ENCODE measurements around the gene BGN. TPM values are rescaled to one million over a fixed set of nuclear protein-coding genes. Genes with fewer than 3 reads are reported as not detected.

The BGN gene
- not detected for total RNA-seq

- H3K36me3 Mint-ChIP-seq = no peaks in the 10 kb centered on the region
- H3K27ac Mint-ChIP-seq = no peak within 1 kb of the TSS
- no peak within 1 kb of the TSS for H3K4me3 Mint-ChIP-seq
- intact Hi-C loops (cut with micrococcal nuclease) = no loop called here
- H3K27me3 Mint-ChIP-seq = no peaks in the 10 kb centered on the region
- H3K4me1 Mint-ChIP-seq (ENCODE audit: low read depth) = peaks cover 2% of the 10 kb centered on the region
- peak; percentile 15 for DNase-seq
- ChIA-PET POLR2A (no interaction called here), CTCF (no interaction called here)
- H3K9me3 Mint-ChIP-seq = no peaks in the 10 kb centered on the region
Observed at GRCh38 chrX:153494541-153495361, at the start of gene BGN. Gene BGN (plus strand): TSS chrX:153494980. CDS start chrX:153504632, 9,652 bp downstream.

GRCh38 chrX:153445106-153445855, 49.5 kb upstream of the BGN start:
- ChIA-PET CTCF (interaction anchor here (0.9 kb wide), 1 partner anchor 94 kb away, joined by 3 read pairs; no protein-coding TSS in a partner anchor), POLR2A (no interaction called here)
- no peaks in the 10 kb centered on the region for H3K4me1 Mint-ChIP-seq (ENCODE audit: low read depth)
- H3K27ac Mint-ChIP-seq = no peak overlapping the region
- H3K4me3 Mint-ChIP-seq = no peak overlapping the region
- no peak for DNase-seq
- no peaks in the 10 kb centered on the region for H3K9me3 Mint-ChIP-seq
- intact Hi-C loops (cut with micrococcal nuclease) = no loop called here
- H3K27me3 Mint-ChIP-seq = no peaks in the 10 kb centered on the region
- no peaks in the 10 kb centered on the region for H3K36me3 Mint-ChIP-seq

- Mint-ChIP-seq H3K4me3 (no peak within 1 kb of the TSS), H3K27ac (no peak within 1 kb of the TSS), H3K9me3 (no peaks in the 10 kb centered on the region), H3K27me3 (no peaks in the 10 kb centered on the region), H3K36me3 (no peaks in the 10 kb centered on the region), H3K4me1 (ENCODE audit: low read depth) (no peaks in the 10 kb centered on the region)
- CTCF ChIA-PET = interaction anchor here (0.9 kb wide), 1 partner anchor 93 kb away, joined by 3 read pairs; no protein-coding TSS in a partner anchor
- POLR2A ChIA-PET = no interaction called here
- intact Hi-C loops (cut with micrococcal nuclease) = no loop called here
- DNase-seq = no peak
Observed at GRCh38 chrX:153445856-153446635, 48.7 kb upstream of the BGN start, which contains the start of gene TREX2. Gene TREX2 (minus strand): TSS chrX:153446056. CDS start chrX:153445430, 626 bp downstream.

GRCh38 chrX:153446636-153446936, 48.2 kb upstream of the BGN start:
- Mint-ChIP-seq H3K4me1 (ENCODE audit: low read depth) (no peaks in the 10 kb centered on the region), H3K27ac (no peak overlapping the region), H3K27me3 (no peaks in the 10 kb centered on the region), H3K36me3 (no peaks in the 10 kb centered on the region), H3K4me3 (no peak overlapping the region), H3K9me3 (no peaks in the 10 kb centered on the region)
- ChIA-PET POLR2A (no interaction called here), CTCF (interaction anchor here (0.9 kb wide), 1 partner anchor 93 kb away, joined by 3 read pairs; no protein-coding TSS in a partner anchor)
- intact Hi-C loops (cut with micrococcal nuclease) = no loop called here
- no peak for DNase-seq

GRCh38 chrX:153446950-153447580, 47.7 kb upstream of the BGN start:
- H3K27ac Mint-ChIP-seq = no peak overlapping the region
- no peak for DNase-seq
- no peak overlapping the region for H3K4me3 Mint-ChIP-seq
- no peaks in the 10 kb centered on the region for H3K4me1 Mint-ChIP-seq (ENCODE audit: low read depth)
- no peaks in the 10 kb centered on the region for H3K9me3 Mint-ChIP-seq
- intact Hi-C loops (cut with micrococcal nuclease) = no loop called here
- H3K27me3 Mint-ChIP-seq = no peaks in the 10 kb centered on the region
- ChIA-PET POLR2A (no interaction called here), CTCF (no interaction called here)
- H3K36me3 Mint-ChIP-seq = no peaks in the 10 kb centered on the region

- no peaks in the 10 kb centered on the region for H3K36me3 Mint-ChIP-seq
- no peaks in the 10 kb centered on the region for H3K4me1 Mint-ChIP-seq (ENCODE audit: low read depth)
- POLR2A ChIA-PET = no interaction called here
- no peaks in the 10 kb centered on the region for H3K27me3 Mint-ChIP-seq
- H3K4me3 Mint-ChIP-seq = no peak overlapping the region
- H3K9me3 Mint-ChIP-seq = no peaks in the 10 kb centered on the region
- CTCF ChIA-PET = no interaction called here
- DNase-seq = no peak
- H3K27ac Mint-ChIP-seq = no peak overlapping the region
- intact Hi-C loops (cut with micrococcal nuclease) = no loop called here
Observed at GRCh38 chrX:153447581-153447960, 47.2 kb upstream of the BGN start.

- Mint-ChIP-seq H3K27me3 (no peaks in the 10 kb centered on the region), H3K27ac (no peak overlapping the region), H3K4me1 (ENCODE audit: low read depth) (no peaks in the 10 kb centered on the region), H3K36me3 (no peaks in the 10 kb centered on the region), H3K9me3 (no peaks in the 10 kb centered on the region), H3K4me3 (no peak overlapping the region)
- POLR2A ChIA-PET = no interaction called here
- CTCF ChIA-PET = no interaction called here
- intact Hi-C loops (cut with micrococcal nuclease) = no loop called here
- DNase-seq = no peak
Observed at GRCh38 chrX:153448556-153449367, 46.0 kb upstream of the BGN start.

- no peaks in the 10 kb centered on the region for H3K36me3 Mint-ChIP-seq
- no peak for DNase-seq
- H3K4me1 Mint-ChIP-seq (ENCODE audit: low read depth) = no peaks in the 10 kb centered on the region
- H3K4me3 Mint-ChIP-seq = no peak overlapping the region
- intact Hi-C loops (cut with micrococcal nuclease) = no loop called here
- no peak overlapping the region for H3K27ac Mint-ChIP-seq
- ChIA-PET CTCF (no interaction called here), POLR2A (no interaction called here)
- H3K9me3 Mint-ChIP-seq = no peaks in the 10 kb centered on the region
- no peaks in the 10 kb centered on the region for H3K27me3 Mint-ChIP-seq
Observed at GRCh38 chrX:153449368-153450113, 45.2 kb upstream of the BGN start.

GRCh38 chrX:153450114-153450948, 44.4 kb upstream of the BGN start:
- H3K9me3 Mint-ChIP-seq = no peaks in the 10 kb centered on the region
- no peaks in the 10 kb centered on the region for H3K4me1 Mint-ChIP-seq (ENCODE audit: low read depth)
- H3K27me3 Mint-ChIP-seq = no peaks in the 10 kb centered on the region
- DNase-seq = no peak
- CTCF ChIA-PET = no interaction called here
- H3K27ac Mint-ChIP-seq = no peak overlapping the region
- POLR2A ChIA-PET = no interaction called here
- H3K4me3 Mint-ChIP-seq = no peak overlapping the region
- intact Hi-C loops (cut with micrococcal nuclease) = no loop called here
- H3K36me3 Mint-ChIP-seq = no peaks in the 10 kb centered on the region

GRCh38 chrX:153450949-153451277, 43.9 kb upstream of the BGN start:
- no peak overlapping the region for H3K4me3 Mint-ChIP-seq
- no peak for DNase-seq
- no peaks in the 10 kb centered on the region for H3K9me3 Mint-ChIP-seq
- no peaks in the 10 kb centered on the region for H3K4me1 Mint-ChIP-seq (ENCODE audit: low read depth)
- intact Hi-C loops (cut with micrococcal nuclease) = no loop called here
- H3K27ac Mint-ChIP-seq = no peak overlapping the region
- CTCF ChIA-PET = no interaction called here
- H3K36me3 Mint-ChIP-seq = no peaks in the 10 kb centered on the region
- no peaks in the 10 kb centered on the region for H3K27me3 Mint-ChIP-seq
- POLR2A ChIA-PET = no interaction called here
